GM11168 (cell line): ENCODE results near the gene UPK3A.

ENCODE experiments used
- in situ Hi-C: fragments of 300-500 bp; cut with MboI; formaldehyde crosslinking; loops from one replicate; pipeline ENCODE4 v1.12.0; 2022; ENCODE audit warnings: low sequenced_read_pairs; ENCODE audit not compliant: unreplicated experiment

The UPK3A gene

DNA sequence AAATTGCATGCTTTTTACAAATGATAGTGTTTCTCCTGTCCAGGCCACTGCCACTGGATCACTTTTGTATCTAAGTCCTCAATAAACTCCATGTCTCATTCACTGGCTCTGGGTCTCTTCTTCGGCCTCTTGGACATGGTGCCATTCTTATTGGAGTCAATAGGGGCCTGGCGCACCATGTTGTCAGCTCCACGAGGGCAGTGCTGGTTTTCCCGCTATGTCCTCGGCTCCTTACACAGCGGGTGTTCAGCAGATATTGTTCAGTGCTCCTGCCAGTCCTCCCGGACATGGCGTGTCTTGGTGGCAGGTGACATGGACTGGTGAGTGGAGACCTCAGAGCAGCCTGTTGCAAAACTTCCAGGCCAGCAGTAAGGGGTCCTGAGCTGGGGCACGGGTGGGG is 21.4 kb downstream of the UPK3A start:
- in situ Hi-C loops, result no loop called here

DNA sequence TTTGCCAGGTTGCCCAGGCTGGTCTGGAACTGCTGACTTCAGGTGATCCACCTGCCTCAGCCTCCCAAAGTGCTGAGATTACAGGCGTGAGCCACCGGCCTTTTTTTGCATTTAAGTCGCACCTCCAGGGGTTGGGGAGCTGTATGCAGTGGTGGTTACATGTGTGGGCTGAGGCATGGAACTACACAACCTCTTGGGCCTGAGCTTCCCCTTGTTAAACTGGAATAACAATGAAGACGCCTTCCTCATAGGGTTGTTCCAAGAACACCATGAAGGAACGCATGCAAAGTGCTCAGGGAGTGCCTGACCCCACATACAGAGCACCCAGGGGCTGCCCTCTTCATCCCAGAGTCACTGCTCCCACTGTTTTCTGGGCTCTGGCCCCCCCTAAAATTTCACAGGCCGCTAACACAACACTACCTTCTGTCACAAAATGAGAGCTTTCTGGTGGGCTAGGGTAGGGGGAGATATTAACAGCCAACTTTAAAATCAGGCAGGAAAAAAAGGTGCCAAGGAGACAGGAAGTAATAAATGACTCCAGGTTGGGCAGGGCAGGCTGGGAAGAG is 23.7 kb downstream of the UPK3A start:
- in situ Hi-C loops, result no loop called here

DNA sequence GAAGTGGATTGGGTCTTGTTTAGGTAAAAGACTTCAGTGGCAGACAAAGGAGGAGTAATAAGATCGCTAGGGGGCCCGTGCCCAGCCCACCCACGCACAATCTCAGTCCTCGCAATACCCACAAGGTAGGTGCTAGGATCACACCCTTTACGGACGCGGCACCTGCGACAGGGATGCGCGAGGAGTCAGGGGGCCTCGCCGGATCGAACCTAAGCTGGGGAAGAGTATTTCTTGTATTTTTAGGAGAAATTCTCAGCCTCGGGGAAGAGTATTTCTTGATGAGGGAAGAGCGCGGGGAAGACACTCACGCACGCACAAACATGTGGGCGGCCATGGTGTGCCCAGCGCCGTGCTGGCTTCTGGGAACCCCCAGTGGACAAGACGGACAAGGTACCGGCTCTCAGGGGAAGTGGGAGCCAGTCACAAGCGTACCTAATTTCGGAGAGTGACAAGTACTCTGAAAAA is 24.2 kb downstream of the UPK3A start:
- in situ Hi-C loops, result no loop called here

DNA sequence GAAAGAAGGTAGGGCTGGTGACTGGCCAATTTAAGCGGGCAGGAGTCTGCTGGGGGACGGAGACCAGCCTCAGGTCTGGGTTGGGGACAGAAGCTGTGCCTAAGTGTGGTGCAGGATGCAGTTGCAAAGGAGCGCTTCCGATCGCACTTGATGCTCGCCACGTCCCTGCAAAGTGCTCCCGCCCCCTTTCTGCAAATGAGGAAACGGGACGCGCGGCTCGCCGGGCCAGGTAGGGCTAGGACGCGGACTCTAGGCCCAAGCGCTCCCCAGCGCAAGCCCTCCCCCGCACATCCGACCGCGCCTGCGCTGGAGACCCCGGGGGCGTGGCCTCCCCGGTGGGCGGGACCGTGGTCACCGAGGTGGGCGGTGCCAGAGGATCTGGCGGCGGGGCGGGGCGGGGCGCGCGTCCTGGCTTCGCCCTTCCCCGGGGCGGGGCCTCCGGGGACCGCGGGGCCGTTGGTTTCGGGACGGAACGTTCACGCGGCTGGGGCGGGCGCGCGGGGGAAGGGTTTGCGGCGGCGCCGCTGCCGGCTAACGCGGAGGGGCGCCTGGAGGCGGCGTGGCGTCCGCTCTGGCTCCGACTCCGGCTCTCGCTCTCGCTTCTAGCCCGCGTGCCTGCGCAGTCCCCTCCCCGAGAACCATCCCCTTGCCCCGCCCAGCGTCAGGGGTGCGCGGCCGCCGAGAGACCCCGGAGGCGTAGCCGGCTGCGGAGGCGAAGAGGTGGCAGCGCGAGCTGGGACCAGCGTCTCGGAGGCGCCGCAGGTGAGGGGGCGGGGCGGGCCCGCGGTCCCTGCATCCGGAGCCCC is 24.9 kb downstream of the UPK3A start, which contains the start of gene FAM118A:
TSS of gene FAM118A (plus strand) at position 513 of the 806 bp plus-strand sequence. CDS start 12,446 bp downstream, outside the sequence.
- in situ Hi-C loops, result no loop called here

DNA sequence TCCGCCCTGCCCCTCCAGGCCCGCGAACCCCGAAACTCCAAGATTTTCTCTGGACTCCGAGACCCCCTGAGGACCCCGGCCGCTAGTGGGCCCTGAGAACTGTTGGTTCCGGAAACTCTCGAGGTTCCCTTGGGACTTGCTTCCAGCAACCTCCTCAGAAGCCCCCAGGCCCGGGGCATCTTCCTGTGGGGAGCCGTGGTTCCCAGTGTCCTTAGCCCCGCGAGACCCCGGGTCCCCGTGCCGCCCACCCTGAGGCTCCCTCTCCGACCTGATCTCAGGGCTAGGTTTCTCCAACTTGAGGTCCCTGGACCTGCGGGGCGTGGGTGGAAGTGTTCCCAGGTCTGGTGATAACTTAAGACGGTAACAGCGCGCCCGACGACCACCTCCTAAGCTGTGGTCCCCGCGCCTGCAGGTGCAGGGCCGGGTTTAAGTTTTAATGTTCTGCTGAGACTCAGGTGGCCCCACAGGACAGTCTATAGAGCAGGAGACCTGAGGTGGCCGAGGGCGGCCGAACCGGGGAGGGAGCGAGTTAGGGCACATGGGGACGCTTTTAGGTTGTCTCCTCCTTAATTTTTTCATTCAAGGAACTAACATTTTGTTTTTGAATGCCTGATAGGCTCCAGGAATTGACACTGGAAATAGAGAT is 25.7 kb downstream of the UPK3A start:
- in situ Hi-C loops, result no loop called here

DNA sequence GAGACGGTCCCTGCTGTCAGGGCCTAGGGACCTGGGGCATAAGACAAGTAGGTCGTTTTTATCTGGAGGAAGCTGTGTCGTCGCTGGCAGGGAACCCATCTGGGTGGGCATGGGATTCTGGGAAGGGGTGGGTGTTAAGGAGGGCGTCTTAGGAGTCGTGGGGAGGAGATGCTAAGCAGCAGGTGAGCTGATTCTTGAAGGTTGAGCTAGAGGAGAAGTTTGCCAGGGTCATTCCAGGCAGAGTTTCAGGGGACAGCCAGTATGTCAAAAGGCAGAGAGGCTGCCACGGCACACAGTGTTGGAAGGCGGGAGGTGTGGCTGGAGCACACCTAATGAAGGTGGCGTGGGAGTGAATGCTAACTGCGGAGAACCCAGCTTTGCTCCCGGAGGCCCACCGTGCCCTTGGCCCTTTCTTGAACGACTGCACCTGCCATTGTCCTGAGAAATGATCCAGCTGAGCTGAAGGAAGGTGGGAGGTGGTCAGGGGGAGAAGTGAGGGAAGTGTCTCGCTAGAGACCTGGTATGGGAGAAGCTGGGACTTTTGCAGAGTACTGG is 26.3 kb downstream of the UPK3A start:
- in situ Hi-C loops, result no loop called here

DNA sequence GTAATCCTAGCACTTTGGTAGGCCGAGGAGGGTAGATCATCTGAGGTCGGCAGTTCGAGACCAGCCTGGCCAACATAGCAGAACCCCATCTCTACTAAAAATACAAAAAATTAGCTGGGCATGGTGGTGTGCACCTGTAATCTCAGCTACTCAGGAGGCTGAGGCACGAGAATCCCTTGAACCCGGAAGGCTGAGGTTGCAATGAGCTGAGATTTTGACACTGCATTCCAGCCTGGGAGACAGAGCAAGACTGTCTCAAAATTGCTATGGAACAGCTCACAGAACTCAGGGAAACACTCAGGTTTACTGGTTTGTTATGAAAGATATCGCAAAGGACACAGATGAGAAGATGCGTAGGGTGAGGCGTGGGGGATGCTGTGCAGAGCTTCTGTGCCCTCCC is 27.7 kb downstream of the UPK3A start:
- in situ Hi-C loops, result no loop called here

DNA sequence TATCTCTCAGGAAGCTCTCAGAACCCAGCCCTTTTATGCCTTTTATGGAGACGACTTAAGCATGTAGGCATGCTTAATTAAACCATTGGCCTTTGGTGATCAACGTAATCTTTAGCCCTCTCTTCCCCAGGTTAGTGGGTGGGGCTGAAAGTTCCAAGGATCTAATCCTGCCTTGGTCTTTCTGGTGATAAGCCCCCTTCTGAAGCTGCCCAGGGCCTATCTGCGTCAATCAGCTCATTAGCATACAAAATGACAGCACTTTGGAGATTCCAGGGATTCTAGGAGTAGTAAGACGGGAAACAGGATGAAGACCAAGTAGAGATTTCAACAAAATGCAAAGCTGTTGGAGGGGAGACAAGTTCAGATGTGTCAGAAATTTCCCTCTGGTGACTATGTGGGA is 28.1 kb downstream of the UPK3A start:
- in situ Hi-C loops, result no loop called here

DNA sequence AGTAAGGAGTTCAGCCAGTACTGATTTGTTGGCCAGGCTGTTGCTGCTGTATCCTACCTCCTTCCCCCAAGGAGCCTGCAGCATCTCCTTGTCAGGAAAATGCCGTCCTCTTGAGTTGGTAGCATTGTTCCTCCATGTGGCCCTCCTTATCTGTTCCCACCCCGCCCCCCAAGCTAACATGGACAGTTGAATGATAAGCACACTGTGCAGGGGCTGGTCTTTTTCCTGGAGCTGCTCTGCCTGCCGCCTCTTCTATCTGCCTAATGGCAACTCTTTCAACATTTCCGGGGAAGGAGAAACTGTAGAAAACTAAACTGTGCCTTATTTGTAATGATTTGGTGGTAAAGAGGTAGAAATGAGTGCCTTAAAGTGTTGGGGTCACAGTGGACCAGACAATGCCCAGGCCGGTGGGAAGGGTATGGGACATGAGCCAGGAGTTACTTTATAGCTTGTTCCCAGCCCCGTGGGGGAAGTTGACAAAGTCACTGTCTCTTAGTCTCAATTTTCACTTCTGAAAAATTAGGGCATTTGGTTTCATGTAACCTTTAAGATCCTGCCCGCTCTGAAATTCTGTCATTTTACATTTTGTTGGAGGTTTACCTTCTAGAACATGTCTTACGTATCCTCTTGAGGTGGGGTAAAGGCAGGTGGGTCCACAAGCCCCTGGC is 29.4 kb downstream of the UPK3A start:
- in situ Hi-C loops, result no loop called here

DNA sequence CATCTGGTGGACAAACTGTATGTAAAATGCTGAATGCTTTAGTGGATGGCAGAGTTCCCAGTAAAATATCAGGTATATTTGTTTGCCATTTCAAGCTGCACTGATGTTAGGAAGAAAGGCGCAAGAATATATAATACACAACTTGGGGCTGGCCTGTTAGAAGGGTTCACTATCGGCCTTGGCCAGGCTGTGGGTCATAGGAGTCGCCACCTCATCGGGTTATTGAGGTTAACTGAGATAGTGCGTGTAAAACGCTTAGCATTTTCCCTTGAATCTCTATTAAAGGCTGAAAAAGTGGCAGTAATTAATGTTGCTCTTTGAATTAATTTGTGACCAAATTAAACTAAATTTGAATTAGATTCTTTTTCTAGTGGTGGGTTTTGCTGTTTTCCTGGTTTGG is 30.0 kb downstream of the UPK3A start:
- in situ Hi-C loops, result no loop called here

DNA sequence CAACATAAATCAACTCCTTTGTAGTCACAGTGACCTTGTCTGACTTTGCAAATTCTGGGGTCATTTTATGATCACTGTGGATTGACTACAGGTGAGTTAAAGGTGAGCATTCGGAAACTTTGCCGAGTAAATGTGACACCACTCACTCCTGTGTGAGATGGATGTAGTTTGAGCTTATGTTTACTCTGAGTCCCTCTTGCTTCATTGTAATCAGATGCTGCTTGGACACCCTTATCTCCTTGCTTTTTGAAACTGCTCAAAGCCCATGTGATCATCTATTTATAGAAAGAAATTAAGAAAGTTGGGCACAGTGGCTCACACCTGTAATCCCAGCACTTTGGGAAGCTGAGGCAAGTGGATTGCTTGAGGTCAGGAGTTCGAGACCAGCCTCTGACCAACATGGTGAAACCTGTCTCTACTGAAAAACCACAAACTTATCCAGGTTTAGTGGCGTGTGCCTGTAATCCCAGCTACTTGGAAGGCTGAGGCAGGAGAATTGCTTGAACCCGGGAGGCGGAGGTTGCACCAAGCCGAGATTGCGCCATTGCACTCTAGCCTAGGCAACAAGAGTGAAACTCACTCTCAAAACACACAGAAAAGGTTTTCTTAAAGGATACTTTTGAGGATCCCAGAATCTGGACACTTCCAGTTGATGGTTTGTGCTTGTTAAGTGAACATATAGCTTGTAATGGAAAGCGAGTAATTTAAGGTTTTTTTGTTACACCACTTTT is 32.2 kb downstream of the UPK3A start:
- in situ Hi-C loops, result no loop called here

DNA sequence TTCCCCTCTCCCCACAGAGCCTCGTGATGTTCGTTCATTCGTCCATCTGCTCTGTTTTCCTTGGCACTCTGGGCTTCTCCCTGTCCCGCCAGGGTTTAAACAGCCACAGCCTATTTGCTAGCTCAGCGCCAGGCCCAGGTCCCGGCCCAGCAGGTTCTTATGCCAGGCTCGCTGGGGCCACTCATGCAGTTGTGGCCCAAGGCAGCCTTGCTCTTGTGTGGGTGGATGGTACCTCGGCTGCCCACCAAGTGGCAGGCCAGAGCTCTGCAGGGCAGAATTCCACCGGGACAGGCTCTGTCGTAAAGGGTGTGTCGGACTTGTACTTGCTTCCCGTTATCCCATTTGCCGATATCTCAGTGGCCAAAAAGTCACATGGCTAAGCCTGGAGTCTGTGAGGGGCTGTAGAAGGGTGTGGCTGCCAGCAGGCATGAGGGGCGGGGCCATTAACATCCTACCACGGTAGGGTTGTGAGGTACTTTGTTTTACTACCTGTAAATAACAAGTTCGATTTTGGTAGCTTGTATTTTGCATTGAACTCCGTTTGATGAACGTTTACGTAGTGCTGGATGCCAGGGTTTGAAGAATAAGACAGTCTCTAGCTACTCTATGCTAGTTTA is 32.9 kb downstream of the UPK3A start:
- in situ Hi-C loops, result no loop called here

DNA sequence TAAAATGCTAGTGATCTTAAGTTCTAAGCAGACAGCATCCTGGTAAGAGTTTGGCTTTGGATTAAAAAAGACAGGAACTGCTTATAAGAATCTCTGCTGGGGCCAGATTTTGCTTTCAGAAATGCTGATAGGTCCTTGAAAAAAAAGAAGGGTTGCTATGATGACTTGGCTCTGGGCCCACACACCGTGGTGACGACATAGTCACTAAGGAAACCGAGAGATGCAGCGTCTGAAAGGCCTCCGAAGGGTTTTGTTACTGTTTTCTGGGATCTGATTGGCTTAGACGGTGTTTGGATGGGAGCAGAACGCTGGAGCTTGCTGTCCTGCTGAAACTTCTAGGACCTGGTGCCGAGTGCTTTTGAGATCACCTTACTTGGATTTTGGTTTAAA is 33.4 kb downstream of the UPK3A start:
- in situ Hi-C loops, result no loop called here

DNA sequence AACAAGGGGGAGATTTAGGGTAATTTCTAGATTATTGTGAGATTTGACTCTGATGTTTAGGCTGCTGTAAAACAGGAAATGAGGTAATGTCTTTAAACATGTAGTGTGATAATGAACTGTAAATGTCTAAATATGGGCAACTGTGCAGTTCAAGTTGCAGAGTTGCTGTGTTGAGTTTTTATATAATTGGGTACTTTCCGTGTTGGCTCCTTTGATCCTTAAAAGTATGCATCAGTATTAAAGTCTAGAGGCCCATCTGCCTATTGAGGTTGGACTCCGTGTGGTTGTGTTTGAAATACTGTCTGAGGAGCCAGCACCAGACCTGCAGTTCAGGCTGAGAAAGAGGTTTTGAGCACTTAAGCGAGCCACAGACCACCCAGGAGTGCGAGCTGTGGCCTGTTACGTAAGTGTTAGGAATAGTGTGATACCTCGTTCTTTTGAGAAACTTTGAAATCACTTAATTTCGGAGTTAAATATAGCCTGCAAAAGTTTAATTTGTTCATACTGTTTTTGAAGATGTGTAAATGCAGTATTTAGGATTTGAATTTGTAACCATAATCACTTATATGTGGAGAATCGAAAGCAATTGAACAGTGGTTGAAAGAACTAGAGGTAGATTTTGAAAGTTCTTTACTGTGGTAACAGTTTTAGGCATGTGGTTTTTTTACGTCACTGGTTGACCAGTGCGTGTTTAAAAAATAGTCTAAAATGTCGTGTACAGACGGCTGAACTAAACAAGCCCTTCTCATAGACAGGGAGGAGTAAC is 34.0 kb downstream of the UPK3A start:
- in situ Hi-C loops, result no loop called here

DNA sequence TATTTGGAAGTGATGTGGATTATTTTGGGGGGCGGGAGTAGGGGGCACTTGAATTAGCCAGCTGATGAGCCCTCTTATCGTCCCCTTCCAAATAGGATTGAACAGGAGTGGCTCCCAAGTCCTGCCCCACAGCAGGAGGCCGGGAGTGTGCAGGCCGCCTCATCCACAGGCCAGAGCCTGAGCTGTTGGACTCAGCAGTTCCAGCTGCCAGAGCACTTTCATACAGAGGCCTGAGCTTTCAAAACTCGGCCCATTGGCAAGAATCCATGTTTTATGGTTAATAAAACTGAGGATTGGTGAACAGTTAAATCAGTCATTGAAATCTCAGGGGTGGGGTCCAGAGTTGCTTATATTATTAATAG is 34.6 kb downstream of the UPK3A start:
- in situ Hi-C loops, result no loop called here

DNA sequence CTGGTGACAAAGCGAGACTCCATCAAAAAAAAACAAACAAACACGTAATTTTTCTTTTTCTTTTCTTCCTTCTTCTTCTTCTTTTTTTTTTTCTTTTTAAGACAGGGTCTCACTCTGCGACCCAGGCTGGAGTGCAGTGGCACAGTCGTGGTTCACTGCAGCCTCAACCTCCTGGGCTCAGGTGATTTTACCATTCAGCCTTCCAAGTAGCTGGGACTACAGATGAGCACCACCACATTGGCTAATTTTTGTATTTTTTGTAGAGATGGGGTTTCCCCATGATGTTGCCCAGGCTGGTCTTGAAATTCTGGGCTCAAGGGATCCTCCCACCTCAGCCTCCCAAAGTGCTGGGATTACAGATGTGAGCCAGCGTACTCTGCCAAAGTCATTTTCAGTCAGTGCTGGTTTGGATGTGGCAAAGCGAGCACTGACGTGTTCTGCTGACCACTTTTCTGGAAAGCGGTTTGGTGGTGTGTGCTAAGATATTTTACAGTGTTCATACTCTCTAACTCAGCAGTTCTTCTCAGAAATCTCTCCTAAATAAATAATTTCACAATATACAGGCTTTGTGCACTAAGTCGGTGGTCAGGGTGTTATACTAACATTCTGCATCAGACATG is 35.7 kb downstream of the UPK3A start:
- in situ Hi-C loops, result no loop called here

DNA sequence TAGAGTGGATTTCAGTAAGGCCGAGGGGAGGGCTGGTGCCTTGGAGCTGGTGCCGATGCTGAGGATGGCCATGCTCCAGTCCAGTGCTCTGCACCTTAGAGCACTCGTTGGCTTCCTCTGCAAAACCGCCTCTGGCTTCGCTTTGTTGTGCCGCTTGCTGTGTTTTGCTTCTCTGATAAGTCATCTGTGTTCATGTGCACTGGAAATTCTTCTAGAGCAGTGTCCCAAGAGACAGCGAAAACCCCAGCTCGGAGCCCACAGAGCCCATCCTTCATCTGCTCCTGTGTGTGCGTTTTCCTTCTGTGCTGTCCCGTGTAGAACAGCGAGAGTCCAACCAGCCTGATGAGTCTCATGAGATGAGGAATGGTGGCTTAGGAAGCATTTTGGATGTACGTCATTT is 37.1 kb downstream of the UPK3A start:
- in situ Hi-C loops, result no loop called here

DNA sequence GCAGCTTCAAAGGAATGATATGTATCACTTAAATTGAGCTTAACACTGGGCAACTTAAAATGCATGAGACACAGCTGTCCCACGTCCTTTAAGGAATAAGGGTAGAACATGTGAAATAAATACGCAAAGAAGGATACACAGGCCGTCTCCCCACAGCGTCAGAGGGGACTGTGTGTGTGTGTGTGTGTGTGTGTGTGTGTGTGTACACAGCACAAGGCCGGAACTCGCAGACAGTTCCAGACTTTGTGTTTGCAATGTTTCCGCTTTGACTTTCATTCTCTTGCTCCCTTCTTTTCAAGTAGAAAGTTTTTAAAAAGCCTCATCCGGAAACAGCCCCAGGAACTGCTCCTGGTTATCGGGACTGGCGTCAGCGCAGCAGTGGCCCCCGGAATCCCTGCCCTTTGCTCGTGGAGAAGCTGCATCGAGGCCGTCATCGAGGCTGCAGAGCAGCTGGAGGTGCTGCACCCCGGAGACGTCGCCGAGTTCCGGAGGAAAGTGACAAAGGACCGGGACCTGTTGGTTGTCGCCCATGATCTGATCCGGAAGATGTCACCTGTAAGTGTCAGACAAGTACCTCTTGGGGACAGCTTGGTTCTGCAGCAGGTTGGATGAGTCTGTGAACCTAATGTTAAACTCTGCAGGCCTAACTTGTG is 38.2 kb downstream of the UPK3A start:
- in situ Hi-C loops, result no loop called here
